GM19397 (cell line): ENCODE measurements around the gene UBE2K.
A peak's percentile ranks its signal among the peaks of the same experiment; 100 is the strongest.
"Not testable (repeated sequence)": the region's sequence is repeated elsewhere in the genome, so short reads cannot be mapped to it uniquely, and the experiment has no call there.

Source experiments
- ATAC-seq: cut with Tn5 transposase; IDR thresholded peaks from one replicate; pipeline ENCODE4 v1.9.1; 2021; ENCODE audit warnings: mild to moderate bottlenecking, moderate library complexity; ENCODE audit not compliant: unreplicated experiment

Gene UBE2K

DNA sequence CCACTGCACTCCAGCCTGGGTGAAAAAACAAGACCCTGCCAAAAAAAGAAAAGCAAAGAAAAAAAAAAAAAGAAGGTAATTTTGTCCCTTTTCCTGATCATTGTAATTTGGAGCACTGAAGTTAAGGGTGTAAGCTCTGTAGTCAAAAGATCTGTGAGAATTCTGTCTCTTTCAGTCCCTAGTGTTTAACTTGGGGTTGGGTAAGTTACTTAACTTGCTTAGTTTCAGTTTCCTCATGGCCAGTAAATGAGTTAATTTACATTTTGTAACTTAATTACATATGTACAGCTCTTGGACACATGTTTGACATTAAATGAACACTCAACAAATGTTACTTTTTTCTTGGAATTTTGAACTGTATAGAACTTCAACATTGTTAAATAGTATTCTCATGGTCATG, 10.9 kb upstream of the UBE2K start:
- ATAC-seq, result no peak

DNA sequence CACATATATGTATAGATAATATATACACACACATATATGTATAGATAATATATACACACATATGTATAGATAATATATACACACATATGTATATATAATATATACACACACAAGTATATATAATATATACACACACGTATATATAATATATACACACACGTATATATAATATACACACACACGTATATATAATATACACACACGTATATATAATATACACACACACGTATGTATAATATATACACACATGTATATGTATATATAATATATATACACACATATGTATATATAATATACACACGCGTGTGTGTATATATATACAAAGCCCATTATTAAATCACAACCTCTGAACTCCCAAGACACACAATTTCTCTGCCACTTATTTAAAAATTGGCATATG, 8.0 kb upstream of the UBE2K start:
- no peak for ATAC-seq

DNA sequence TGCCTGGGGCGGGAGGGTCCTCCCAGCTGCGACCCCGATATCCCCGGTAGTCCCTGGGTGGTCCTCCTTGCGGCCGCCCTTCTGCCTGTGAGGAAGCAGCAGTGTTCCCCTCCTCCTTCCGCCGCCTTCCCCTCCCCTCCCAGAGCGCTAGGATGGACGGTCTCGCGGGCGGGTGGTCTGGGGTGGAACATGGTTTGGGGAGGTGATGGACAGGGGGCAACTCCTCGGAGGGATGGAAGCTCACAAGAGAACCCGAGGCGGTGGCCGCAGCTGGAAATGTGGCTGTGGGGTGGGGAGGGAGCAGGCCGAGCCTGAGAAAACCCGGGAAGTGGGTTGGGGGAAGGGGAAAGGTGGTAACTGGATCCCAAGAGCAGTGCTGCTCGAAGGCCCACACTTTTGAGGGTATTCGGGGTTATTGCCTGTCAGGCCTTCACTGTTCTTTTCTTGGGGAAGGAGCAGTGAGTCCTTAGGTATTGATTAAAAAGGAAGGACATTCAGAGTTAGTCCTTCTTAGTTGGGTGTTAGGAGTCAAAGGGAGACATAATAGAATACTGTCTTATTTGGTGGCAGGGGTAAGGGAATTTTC, 581 bp downstream of the UBE2K start:
- peak; percentile 30 for ATAC-seq

DNA sequence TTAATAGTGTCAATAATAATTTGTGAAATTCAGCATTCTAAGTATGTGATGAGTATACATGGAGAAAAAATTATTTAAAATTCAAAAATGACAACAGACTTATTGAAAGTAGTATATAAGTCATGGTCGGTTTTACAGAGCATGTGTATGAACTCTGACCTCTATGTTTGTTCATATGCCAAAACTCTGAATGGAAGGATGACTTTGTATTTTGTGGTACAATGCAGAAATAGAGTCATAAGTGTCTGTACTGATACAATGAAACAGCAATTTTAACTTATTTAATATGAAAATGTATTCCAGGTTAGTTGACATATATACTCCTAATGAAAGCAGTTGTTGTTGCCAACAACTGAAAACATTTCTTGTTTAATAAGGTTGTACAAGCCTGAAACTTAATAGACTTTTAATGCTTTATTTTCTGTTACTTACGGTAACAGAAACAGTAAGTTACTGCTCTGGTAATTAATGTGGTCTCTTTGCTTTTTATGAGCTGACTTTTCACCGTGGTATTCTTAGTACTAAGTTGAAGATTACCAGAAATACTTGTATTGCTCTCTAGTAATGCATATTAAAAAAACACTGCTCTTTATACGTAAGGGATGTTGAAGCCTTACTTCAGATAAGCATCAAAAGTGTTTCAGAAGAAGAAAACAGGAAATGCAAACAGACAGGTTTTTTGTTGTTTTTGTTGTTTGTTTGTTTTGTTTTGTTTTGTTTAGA, 1.9 kb downstream of the UBE2K start:
- ATAC-seq, result no peak

DNA sequence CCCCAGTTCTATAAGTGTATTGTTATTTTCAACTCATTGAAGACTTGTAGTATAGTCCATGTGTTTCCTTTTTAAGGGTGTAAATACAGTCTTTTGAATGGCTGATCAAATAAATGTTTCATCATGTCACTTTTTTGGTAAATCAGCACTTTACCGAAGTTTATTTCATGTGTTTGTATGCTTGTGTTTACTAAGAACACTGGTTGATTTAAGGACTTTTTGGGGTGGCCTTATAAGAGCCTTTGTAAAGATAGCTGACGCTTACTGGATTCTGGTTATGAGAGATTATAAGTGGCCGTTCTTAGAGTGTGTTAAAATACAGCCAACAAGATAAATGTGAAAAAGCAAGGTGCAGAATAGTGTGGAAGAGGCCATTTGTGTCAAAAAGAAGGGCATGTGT, 2.6 kb downstream of the UBE2K start:
- no peak for ATAC-seq

DNA sequence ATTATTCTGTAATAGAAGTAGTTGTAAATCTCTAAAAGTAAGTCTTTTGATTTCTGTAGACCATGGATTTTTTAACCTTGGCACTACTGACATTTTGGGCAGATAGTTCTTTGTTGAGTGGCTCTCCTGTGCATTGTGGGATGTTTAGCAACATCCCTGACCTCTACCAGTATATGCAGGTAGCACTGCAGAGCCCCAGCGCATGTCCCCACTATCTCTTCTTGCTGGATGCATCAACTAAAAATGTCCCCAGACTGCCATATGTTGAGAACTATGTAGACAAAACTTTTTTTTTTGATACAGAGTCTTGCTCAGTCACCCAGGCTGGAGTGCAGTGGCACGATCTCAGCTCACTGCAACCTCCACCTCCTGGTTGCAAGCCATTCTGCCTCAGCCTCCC, 4.8 kb downstream of the UBE2K start:
- ATAC-seq, result no peak

DNA sequence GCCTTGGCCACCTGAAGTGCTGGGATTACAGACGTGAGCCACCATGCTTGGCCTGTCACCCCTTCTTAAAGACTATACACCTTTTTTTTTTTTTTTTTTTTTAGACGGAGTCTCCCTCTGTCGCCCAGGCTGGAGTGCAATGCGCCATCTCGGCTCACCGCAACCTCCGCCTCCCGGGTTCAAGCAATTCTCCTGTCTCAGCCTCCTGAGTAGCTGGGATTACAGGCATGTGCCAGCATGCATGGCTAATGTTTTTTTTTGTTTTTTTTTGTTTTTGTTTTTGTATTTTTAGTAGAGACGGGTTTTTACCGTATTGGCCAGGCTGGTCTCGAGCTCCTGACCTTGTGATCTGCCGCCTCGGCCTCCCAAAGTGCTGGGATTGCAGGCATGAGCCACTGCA, 6.9 kb downstream of the UBE2K start:
- ATAC-seq, result not testable (repeated sequence)

DNA sequence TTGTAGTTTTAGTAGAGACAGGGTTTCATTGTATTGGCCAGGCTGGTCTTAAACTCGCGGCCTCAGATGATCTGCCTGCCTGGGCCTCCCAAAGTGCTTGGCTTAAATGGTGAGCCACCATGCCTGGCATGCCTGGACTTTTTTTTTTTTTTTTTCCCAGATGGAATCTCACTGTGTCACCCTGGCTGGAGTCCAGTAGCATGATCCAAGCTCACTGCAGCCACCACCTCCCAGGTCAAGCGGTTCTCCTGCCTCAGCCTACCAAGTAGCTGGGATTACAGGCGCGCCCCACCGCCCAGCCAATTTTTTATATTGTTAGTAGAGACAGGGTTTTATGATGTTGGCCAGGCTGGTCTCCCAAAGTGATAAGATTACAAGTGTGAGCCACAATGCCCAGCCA, 8.4 kb downstream of the UBE2K start:
- ATAC-seq, result no peak

DNA sequence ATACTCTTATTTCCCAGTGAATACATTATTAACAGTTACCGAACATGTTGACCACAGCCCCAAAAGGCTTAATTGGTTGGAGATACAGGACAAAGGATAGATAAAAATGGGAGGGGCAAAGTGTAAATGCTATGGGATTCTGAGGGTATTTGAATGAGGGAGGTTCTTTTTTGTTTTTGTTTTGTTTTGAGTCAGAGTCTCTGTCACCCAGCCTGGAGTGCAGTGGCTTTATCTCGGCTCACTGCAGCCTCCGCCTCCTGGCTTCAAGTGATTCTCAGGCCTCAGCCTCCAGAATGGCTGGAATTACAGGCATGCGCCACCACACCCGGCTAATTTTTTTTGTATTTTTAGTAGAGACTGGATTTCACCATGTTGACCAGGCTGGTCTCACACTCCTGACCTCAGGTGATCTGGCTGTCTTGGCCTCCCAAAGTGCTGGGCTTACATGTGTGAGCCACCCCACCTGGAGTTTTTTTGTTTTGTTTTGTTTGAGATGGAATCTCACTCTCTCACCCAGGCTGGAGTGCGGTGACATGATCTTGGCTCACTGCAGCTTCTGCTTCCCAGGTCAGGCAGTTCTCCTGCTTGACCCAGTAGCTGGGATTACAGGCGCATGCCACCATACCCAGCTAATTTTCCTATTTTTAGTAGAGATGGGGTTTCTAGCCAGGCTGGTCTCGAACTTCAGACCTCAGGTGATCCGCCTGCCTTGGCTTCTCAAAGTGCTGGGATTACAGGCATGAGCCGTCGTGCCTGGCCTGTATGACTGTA, 9.0 kb downstream of the UBE2K start:
- no peak for ATAC-seq

DNA sequence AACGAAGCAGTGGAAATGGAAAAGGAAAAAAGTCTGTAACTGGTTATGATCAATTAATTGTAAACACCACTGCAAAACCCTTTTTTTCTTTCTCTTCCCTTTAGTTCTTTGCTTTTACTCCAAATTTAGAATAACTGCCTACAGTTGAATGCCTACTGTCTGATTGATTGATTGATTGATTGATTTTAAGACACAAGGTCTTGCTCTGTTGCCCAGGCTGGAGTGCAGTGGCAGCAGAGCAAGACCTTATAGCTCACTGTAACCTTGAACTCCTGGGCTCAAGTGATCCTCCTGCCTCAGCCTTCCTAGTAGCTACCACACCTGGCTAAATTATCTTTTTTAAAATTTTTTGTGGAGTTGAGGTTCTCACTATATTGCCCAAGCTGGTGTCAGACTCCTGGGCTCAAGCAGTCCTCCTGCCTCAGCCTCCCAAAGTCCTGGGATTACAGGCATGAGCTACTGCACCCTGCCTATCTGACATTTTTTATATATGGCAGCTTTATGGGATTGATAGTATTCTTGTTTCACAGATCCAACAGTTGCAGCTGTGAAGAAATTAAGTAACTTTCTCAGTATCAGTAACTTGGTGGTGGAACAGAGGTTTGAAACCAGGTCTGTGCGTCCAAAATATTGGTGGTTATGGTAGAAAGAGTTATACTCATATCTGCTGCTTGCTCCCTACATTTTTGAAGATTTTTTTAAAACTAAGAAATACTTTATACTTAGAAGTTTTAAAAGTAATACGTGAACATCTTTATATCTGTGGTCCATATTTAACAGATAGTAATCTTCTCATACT, 12.4 kb downstream of the UBE2K start:
- ATAC-seq, result no peak

DNA sequence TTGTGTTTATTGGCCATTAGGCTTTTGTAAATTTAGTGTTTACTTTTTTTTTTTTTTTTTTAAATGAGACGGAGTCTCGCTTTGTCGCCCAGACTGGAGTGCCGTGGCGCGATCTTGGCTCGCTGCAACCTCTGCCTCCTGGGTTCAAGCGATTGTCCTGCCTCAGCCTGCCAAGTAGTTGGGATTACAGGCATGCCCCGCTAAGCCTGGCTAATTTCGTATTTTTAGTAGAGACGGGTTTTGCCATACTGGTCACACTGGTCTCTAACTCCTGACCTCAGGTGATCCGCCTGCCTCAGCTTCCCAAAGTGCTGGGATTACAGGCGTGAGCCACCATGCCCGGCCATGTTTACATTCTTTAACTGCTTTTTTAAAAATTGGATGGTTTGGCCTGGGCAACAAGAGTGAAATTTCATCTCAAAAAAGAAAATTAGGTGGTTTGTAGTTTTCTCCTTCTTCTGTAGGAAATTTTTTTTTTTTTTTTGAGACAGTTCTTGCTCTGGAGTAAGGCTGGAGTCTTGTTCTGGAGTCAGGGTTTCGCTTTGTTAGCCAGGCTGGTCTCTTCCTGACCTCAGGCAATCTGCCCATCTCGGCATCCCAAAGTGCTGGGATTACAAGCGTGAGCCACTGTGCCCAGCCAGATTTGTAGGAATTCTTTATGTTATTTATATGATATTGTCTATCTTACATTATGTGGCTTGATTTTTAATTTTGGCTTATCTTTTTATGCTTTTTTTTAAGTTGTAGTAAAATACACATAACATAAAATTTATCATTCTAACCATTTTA, 15.1 kb downstream of the UBE2K start:
- no peak for ATAC-seq

DNA sequence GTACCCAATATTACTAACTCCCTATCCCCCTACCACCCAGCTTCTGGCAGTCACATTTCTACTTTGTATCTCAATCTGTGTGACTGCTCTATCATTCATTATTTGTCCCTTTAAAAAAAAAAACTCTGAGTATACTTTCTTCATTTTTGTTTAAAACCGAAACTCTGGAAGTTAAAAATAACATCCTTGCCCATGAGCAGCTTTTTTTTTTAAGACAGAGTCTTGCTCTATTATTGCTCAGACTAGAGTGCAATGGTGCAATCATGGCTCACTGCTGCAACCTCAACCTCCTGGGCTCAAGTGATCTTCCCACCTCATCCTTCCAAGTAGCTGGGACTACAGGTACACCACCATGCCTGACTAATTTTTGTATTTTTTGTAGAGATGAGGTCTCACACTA, 15.8 kb downstream of the UBE2K start:
- ATAC-seq, result no peak

DNA sequence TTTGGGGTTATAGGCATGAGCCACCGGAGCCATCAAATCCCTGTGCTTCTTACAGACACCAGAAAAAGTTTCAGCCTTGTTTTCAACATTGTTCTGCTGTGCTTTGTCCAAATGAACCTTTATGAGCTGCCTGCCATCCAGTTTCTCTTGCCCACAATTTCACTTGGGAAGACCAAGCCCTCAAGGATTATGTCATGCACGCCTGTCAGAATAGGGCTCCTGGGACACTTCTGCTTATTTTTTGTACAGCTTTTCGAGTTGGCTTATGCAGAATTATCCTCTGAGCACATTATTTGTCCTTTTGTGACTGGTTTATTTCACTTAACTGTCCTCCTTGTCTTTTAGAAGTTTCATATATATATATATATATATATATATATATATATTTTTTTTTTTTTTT, 16.2 kb downstream of the UBE2K start:
- no peak for ATAC-seq

DNA sequence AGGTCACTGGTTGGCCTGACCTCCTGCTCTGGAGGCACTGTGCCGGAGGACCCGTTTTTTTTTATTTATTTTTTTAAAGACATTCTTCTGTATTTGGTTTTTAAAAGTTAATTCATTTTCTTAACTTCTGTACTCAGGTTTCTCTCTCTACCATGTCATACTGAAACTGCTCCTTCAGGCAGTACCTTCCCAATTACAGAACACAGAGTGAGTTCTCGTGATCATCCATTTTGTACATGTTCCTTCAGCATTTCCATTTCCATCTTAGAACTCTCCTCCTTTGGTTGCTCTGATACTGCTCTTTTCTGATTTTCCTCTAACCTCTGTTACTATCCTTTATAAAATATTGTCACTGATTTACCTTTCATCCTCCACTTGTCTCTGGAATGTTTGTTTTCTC, 17.9 kb downstream of the UBE2K start:
- no peak for ATAC-seq

DNA sequence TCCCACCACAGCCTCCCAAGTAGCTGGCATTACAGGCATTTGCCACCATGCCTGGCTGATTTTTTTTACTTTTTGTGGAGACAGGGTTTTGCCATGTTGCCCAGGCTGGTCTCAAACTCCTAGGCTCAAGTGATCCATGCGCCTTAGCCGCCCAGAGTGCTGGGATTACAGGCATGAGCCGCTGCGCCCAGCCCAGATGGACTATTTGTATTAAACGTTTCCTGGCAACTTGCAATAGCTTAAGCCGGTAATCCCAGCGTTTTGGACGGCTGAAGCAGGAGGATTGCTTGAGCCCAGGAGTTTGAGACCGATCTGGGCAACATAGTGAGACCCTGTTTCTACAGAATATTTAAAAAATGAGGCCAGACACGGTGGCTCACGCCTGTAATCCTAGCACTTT, 18.4 kb downstream of the UBE2K start:
- ATAC-seq, result no peak

DNA sequence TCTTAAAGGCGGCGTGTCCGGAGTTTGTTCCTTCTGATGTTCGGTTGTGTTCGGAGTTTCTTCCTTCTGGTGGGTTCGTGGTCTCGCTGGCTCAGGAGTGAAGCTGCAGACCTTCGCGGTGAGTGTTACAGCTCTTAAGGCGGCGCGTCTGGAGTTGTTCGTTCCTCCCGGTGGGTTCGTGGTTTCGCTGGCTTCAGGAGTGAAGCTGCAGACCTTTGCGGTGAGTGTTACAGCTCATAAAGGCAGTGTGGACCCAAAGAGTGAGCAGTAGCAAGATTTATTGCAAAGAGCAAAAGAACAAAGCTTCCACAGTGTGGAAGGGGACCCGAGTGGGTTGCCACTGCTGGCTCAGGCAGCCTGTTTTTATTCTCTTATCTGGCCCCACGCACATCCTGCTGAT, 19.8 kb downstream of the UBE2K start:
- not testable (repeated sequence) for ATAC-seq

DNA sequence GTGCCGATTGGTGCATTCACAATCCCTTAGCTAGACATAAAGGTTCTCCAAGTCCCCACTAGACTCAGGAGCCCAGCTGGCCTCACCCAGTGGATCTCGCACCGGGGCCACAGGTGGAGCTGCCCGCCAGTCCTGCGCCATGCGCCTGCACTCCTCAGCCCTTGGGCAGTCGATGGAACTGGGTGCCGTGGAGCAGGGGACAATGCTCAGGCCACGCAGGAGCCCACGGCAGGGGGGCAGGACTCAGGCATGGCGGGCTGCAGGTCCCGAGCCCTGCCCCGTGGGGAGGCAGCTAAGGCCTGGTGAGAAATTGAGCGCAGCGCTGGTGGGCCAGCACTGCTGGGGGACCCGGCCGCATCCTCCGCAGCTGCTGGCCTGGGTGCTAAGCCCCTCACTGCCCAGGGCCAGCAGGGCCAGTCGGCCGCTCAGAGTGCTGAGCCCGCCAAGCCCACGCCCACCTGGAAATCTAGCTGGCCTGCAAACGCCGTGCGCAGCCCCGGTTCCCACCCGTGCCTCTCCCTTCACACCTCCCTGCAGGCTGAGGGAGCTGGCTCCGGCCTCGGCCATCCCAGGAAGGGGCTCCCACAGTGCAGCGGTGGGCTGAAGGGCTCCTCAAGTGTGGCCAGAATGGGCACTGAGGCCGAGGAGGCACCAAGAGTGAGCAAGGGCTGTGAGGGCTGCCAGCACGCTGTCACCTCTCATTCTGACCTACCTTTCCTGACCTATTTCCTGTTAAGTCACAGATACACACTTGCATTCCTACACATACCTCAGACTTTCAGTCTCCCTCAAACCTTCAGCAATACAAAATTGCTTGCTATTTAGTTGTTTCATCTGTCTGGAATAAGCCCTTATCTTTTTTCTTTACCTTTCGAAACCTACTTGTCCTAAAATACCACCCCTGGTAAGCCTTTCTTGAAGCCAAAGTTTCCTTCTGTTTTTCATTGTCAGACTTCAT, 20.7 kb downstream of the UBE2K start:
- ATAC-seq, result no peak

DNA sequence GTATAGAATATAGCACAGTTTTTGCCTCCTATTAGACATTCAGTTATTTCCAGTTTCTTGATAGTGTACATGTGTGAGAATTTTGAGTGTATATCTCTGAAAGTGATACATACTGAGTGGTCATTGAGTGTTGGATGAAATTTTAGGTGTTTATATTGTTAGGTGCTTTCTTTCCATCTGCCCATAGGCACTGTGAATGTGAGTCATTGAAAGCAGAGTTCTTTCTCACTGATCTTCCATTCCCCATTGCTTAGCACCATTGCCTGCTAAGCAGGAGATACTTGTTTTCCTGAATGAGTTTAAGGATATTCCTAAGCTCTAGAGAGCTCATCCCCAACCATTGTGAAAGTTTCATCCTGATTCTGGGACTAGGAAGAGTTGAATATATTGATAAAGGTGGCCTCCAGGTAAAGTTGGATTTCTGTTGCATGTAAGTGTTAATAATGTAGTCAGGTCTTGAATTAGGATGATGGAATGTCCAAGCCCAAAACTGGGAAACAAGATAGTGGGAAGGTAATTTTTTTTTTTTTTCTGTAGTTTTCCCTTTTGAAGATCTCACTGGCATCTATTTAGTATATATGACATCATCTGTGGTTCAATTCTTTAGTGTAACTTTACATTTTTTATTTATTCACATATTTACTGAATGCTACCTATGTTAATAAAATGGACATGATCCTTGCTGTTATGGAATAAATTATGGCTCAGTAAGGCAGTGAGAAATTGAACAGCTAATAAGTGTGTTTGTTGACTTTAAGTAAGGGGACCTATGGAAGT, 22.1 kb downstream of the UBE2K start:
- ATAC-seq, result no peak

DNA sequence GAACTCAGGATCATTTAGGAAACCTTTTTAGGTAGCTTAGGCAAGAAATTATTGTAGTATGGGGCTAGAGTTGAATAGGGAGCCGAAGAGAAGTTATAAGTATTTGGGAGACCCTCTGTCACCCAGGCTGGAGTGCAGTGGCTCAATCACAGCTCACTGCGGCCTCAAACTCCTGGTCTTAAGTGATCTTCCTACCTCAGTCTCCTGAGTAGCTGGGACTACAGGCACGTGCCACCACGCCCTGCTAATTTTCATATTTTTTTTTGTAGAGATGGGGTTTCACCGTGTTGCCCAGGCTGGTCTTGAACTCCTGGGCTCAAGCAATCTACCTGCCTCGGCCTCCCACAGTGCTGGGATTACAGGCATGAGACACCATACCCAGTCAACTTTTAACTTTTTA, 23.3 kb downstream of the UBE2K start:
- ATAC-seq, result not testable (repeated sequence)
